ENCODE data around the gene TSPAN16. TPM values are rescaled to one million over a fixed set of nuclear protein-coding genes. Genes with fewer than 3 reads are reported as not detected.
A peak's percentile ranks its signal among the peaks of the same experiment; 100 is the strongest.
"Not testable (repeated sequence)": the region's sequence is repeated elsewhere in the genome, so short reads cannot be mapped to it uniquely, and the experiment has no call there.

TSPAN16 gene
- total RNA-seq, 1 experiment from 2014 or later = not detected

GRCh38 chr19:11346104-11346940 is 50.4 kb downstream of the TSPAN16 start, which contains the start of the genes CCDC159 and TMEM205:
TSS of gene CCDC159 (plus strand) at chr19:11346519. CDS start at chr19:11346607, 88 bp downstream.
TSS of gene TMEM205 (minus strand) at chr19:11346268. CDS start at chr19:11345619, 649 bp downstream.
- CTCF ChIA-PET = interaction anchor here (0.8 to 3.0 kb wide), 14 partner anchors 15 to 139 kb away, joined by 3 to 37 read pairs (median 5); partner anchors contain the start of genes EPOR, PRKCSH and SWSAP1
- H3K4me3 Mint-ChIP-seq = peak within 1 kb of the TSS; percentile 95
- peaks cover 24% of the 10 kb centered on the region for H3K4me1 Mint-ChIP-seq
- peaks cover 20% of the 10 kb centered on the region; the same call in 1 of the 2 replicates for H3K27me3 Mint-ChIP-seq (ENCODE audit: low read depth)
- peak within 1 kb of the TSS; percentile 87 for H3K27ac Mint-ChIP-seq
- DNase-seq (ENCODE audit: low spot score) (peak; percentile 99), ATAC-seq (peak; percentile 96)
- POLR2A ChIA-PET = interaction anchor here (0.6 to 2.0 kb wide), 7 partner anchors 15 to 224 kb away, joined by 3 to 10 read pairs (median 4); partner anchors contain the start of genes ECSIT, RGL3 and SWSAP1
- TF ChIP-seq NFYB (CRISPR knock-in tag; conservative IDR thresholded peaks at IDR 0.05; ENCODE audit: low read depth) = peak; percentile 77
- TF ChIP-seq E2F4 (CRISPR knock-in tag; IDR thresholded peaks at IDR 0.05; ENCODE audit: borderline replicate concordance, low read depth) = no peak
- peak; percentile 87; the same call in 1 of the 2 replicates for TF ChIP-seq SP1 (CRISPR knock-in tag; conservative IDR thresholded peaks at IDR 0.05)
- peak; percentile 59; the same call in 1 of the 2 replicates for TF ChIP-seq MAX (CRISPR knock-in tag; IDR thresholded peaks at IDR 0.05)
- no peak for TF ChIP-seq MXD4 (CRISPR knock-in tag; IDR thresholded peaks at IDR 0.05; ENCODE audit: borderline replicate concordance)
- peaks cover 10% of the 10 kb centered on the region for H3K9me3 Mint-ChIP-seq
- H3K36me3 Mint-ChIP-seq = peaks cover 9% of the 10 kb centered on the region; the same call in 1 of the 2 replicates

- ChIA-PET CTCF (interaction anchor here (1.5 to 3.0 kb wide), 3 partner anchors 14 to 54 kb away, joined by 4 to 37 read pairs (median 20); partner anchors contain the start of gene EPOR), POLR2A (no interaction called here)
- H3K4me1 Mint-ChIP-seq = peaks cover 26% of the 10 kb centered on the region
- peak overlapping the region; percentile 95 for H3K4me3 Mint-ChIP-seq
- peak overlapping the region; percentile 87 for H3K27ac Mint-ChIP-seq
- peaks cover 5% of the 10 kb centered on the region; the same call in 1 of the 2 replicates for H3K36me3 Mint-ChIP-seq
- DNase-seq (ENCODE audit: low spot score) (no peak), ATAC-seq (no peak)
- peaks cover 10% of the 10 kb centered on the region for H3K9me3 Mint-ChIP-seq
- peaks cover 30% of the 10 kb centered on the region for H3K27me3 Mint-ChIP-seq (ENCODE audit: low read depth)
- no peak for TF ChIP-seq FOXP4 (CRISPR knock-in tag; IDR thresholded peaks at IDR 0.05)
- TF ChIP-seq EMX1 (CRISPR knock-in tag; IDR thresholded peaks at IDR 0.05) = no peak
- no peak for TF ChIP-seq GTF2I (CRISPR knock-in tag; conservative IDR thresholded peaks at IDR 0.05)
These were observed 51.6 kb downstream of the TSPAN16 start for GRCh38 chr19:11347546-11348039.

GRCh38 chr19:11349171-11349570 is 53.2 kb downstream of the TSPAN16 start:
- ChIA-PET CTCF (no interaction called here), POLR2A (no interaction called here)
- H3K27ac Mint-ChIP-seq = no peak overlapping the region
- no peak for ATAC-seq
- TF ChIP-seq MXD4 (CRISPR knock-in tag; IDR thresholded peaks at IDR 0.05; ENCODE audit: borderline replicate concordance) (no peak), ETV6 (CRISPR knock-in tag; IDR thresholded peaks at IDR 0.05) (no peak)
- no peak for DNase-seq (ENCODE audit: low spot score)
- peaks cover 10% of the 10 kb centered on the region for H3K9me3 Mint-ChIP-seq
- peaks cover 38% of the 10 kb centered on the region for H3K27me3 Mint-ChIP-seq (ENCODE audit: low read depth)
- peaks cover 4% of the 10 kb centered on the region; the same call in 1 of the 2 replicates for H3K36me3 Mint-ChIP-seq
- H3K4me3 Mint-ChIP-seq = no peak overlapping the region
- peaks cover 26% of the 10 kb centered on the region for H3K4me1 Mint-ChIP-seq

GRCh38 chr19:11354102-11354501 is 58.1 kb downstream of the TSPAN16 start:
- H3K4me3 Mint-ChIP-seq; H3K9me3 Mint-ChIP-seq; H3K27ac Mint-ChIP-seq; ATAC-seq; CTCF ChIA-PET; H3K36me3 Mint-ChIP-seq; DNase-seq (ENCODE audit: low spot score); POLR2A ChIA-PET: not testable (repeated sequence)
- H3K27me3 Mint-ChIP-seq (ENCODE audit: low read depth) = peaks cover 73% of the 10 kb centered on the region
- peak; percentile 90 for TF ChIP-seq ZNF121 (CRISPR knock-in tag; IDR thresholded peaks at IDR 0.05)
- H3K4me1 Mint-ChIP-seq = peaks cover 12% of the 10 kb centered on the region

Data from WTC11 (cell line).